ENCODE data around the gene PAX2.

Gene PAX2

DNA sequence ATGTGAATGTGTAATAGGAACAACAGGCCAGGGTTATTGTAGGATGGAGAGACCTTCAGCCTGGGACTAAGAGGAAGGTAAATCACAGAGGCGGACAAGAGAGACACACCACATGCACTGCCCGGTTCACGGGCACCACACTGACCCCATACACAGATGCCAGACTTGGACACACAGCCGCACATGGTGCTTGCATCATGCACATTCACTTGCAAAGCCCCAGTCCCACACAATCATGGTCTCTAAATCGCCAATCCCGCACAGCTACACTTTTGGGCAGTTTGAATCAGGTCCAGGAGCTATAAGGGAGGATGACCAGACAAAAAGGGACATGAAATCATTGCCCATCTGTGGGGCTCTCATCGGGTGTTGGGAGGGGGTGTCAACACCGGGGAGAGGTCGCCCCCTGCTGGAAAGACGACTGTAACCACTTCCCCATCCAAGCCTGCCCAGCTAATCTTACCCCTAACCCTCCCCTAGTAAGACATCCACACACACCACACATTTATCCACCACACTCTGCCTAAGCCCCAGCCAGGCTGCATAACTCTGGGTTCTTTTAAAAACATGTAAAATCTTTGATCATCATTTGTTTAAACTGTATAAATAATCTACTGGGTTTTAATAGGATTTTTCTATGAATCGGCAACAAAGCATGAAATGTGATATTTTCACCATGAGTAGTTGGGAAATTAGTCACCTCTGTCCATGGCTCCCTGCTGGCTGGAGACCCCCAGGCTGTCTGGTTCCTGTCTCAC lies 126.8 kb downstream of the PAX2 start:
- TF ChIP-seq ZFP30 (CRISPR knock-in tag; IDR thresholded peaks at IDR 0.05) (no peak), ZNF565 (CRISPR knock-in tag; conservative IDR thresholded peaks at IDR 0.05; ENCODE audit: low read depth) (no peak), RARB (CRISPR knock-in tag; IDR thresholded peaks at IDR 0.05) (no peak), GLIS3 (CRISPR knock-in tag; IDR thresholded peaks at IDR 0.05) (no peak)
- TF ChIP-seq, protein P1, sequence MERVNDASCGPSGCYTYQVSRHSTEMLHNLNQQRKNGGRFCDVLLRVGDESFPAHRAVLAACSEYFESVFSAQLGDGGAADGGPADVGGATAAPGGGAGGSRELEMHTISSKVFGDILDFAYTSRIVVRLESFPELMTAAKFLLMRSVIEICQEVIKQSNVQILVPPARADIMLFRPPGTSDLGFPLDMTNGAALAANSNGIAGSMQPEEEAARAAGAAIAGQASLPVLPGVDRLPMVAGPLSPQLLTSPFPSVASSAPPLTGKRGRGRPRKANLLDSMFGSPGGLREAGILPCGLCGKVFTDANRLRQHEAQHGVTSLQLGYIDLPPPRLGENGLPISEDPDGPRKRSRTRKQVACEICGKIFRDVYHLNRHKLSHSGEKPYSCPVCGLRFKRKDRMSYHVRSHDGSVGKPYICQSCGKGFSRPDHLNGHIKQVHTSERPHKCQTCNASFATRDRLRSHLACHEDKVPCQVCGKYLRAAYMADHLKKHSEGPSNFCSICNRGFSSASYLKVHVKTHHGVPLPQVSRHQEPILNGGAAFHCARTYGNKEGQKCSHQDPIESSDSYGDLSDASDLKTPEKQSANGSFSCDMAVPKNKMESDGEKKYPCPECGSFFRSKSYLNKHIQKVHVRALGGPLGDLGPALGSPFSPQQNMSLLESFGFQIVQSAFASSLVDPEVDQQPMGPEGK (CRISPR knock-in tag; IDR thresholded peaks at IDR 0.05; ENCODE audit: borderline replicate concordance), result no peak
- TF ChIP-seq, protein P2, sequence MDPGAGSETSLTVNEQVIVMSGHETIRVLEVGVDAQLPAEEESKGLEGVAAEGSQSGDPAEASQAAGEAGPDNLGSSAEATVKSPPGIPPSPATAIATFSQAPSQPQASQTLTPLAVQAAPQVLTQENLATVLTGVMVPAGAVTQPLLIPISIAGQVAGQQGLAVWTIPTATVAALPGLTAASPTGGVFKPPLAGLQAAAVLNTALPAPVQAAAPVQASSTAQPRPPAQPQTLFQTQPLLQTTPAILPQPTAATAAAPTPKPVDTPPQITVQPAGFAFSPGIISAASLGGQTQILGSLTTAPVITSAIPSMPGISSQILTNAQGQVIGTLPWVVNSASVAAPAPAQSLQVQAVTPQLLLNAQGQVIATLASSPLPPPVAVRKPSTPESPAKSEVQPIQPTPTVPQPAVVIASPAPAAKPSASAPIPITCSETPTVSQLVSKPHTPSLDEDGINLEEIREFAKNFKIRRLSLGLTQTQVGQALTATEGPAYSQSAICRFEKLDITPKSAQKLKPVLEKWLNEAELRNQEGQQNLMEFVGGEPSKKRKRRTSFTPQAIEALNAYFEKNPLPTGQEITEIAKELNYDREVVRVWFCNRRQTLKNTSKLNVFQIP (CRISPR knock-in tag; IDR thresholded peaks at IDR 0.05; ENCODE audit: borderline replicate concordance, low read depth), result no peak
- peak; percentile 89 for ATAC-seq

DNA sequence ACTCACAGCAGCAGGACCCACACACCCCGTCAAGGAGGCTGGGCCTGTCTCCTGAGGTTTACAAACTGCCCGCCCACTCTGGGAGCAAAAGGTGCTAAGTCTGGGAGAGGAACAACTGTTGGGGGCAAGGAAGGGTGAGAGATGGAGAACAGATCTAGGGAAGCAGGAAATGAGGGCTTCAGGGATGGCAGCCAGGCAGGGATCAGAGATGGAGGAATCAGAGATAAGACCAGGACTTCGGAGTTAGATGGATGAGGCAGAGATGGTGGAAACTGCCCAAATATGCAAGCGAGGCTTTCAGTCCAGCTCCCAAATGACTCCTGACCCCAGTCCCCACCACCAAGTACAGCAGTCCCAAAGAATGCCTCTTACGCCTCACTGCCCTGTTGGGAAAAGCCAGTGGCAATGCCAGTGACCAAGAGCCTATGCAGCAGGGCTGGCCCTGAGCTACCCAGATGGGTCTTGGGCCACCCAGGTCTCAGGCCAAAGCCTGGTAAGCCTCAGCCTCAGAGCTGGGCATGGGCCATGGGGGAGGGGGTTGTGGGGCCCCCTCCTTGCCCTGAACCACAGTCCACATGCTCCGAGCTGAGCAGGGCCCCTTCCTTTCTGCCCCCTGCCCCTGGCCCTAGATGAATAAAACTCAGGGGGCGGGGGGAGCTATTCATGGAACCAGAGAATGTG lies 127.9 kb downstream of the PAX2 start:
- TF ChIP-seq TCF4 (CRISPR knock-in tag; IDR thresholded peaks at IDR 0.05; ENCODE audit: borderline replicate concordance) (no peak), ZFP30 (CRISPR knock-in tag; IDR thresholded peaks at IDR 0.05) (no peak), BACH2 (CRISPR knock-in tag; IDR thresholded peaks at IDR 0.05; ENCODE audit: borderline replicate concordance) (no peak), SNAI2 (CRISPR knock-in tag; IDR thresholded peaks at IDR 0.05) (no peak), ESRRG (CRISPR knock-in tag; IDR thresholded peaks at IDR 0.05) (no peak), CSDC2 (CRISPR knock-in tag; IDR thresholded peaks at IDR 0.05) (no peak), ZNF8 (CRISPR knock-in tag; IDR thresholded peaks at IDR 0.05) (no peak), ZNF70 (CRISPR knock-in tag; IDR thresholded peaks at IDR 0.05) (no peak), ZFP3 (CRISPR knock-in tag; IDR thresholded peaks at IDR 0.05) (no peak), PPARA (CRISPR knock-in tag; IDR thresholded peaks at IDR 0.05; ENCODE audit: borderline replicate concordance) (no peak), ARNTL (CRISPR knock-in tag; IDR thresholded peaks at IDR 0.05; ENCODE audit: borderline replicate concordance, low read depth) (no peak), TOX (CRISPR knock-in tag; IDR thresholded peaks at IDR 0.05; ENCODE audit: borderline replicate concordance) (no peak)
- TF ChIP-seq, protein P3, sequence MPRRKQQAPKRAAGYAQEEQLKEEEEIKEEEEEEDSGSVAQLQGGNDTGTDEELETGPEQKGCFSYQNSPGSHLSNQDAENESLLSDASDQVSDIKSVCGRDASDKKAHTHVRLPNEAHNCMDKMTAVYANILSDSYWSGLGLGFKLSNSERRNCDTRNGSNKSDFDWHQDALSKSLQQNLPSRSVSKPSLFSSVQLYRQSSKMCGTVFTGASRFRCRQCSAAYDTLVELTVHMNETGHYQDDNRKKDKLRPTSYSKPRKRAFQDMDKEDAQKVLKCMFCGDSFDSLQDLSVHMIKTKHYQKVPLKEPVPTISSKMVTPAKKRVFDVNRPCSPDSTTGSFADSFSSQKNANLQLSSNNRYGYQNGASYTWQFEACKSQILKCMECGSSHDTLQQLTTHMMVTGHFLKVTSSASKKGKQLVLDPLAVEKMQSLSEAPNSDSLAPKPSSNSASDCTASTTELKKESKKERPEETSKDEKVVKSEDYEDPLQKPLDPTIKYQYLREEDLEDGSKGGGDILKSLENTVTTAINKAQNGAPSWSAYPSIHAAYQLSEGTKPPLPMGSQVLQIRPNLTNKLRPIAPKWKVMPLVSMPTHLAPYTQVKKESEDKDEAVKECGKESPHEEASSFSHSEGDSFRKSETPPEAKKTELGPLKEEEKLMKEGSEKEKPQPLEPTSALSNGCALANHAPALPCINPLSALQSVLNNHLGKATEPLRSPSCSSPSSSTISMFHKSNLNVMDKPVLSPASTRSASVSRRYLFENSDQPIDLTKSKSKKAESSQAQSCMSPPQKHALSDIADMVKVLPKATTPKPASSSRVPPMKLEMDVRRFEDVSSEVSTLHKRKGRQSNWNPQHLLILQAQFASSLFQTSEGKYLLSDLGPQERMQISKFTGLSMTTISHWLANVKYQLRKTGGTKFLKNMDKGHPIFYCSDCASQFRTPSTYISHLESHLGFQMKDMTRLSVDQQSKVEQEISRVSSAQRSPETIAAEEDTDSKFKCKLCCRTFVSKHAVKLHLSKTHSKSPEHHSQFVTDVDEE (CRISPR knock-in tag; IDR thresholded peaks at IDR 0.05), result no peak
- TF ChIP-seq, protein P2 (CRISPR knock-in tag; IDR thresholded peaks at IDR 0.05; ENCODE audit: borderline replicate concordance, low read depth), result no peak
- no peak for ATAC-seq

DNA sequence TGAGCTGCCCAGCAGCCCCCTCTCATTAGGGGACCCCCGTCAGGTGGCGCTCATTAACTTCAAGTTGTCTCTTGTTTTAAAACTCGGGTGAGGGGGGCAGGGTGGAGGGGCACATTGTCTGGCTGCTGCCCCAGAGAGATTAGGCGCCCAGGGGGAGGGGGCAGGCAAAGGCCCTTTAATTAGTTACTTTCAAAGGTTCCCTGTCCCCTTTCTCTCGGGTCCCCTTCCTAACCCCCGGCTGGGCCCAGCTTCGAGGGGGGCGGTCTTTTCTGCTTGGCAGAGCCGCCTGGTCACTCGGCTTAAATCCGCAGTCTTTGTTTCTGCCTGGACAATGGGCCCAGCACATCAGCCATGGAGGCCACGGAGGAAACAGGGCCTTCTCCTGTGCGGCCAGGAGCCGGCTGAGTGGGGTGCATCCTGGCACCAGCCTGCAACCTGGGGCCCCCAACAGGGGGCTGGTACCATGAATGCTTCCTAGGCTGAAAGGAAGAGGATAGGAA lies 128.5 kb downstream of the PAX2 start:
- TF ChIP-seq RARB (CRISPR knock-in tag; IDR thresholded peaks at IDR 0.05) (no peak), OSR1 (CRISPR knock-in tag; IDR thresholded peaks at IDR 0.05) (no peak), CSDC2 (CRISPR knock-in tag; IDR thresholded peaks at IDR 0.05) (no peak), ESRRG (CRISPR knock-in tag; IDR thresholded peaks at IDR 0.05) (no peak), ZFP30 (CRISPR knock-in tag; IDR thresholded peaks at IDR 0.05) (no peak), ISL1 (CRISPR knock-in tag; IDR thresholded peaks at IDR 0.05) (no peak), ZFP3 (CRISPR knock-in tag; IDR thresholded peaks at IDR 0.05) (no peak)
- TF ChIP-seq, protein P4, sequence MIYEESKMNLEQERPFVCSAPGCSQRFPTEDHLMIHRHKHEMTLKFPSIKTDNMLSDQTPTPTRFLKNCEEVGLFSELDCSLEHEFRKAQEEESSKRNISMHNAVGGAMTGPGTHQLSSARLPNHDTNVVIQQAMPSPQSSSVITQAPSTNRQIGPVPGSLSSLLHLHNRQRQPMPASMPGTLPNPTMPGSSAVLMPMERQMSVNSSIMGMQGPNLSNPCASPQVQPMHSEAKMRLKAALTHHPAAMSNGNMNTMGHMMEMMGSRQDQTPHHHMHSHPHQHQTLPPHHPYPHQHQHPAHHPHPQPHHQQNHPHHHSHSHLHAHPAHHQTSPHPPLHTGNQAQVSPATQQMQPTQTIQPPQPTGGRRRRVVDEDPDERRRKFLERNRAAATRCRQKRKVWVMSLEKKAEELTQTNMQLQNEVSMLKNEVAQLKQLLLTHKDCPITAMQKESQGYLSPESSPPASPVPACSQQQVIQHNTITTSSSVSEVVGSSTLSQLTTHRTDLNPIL (CRISPR knock-in tag; IDR thresholded peaks at IDR 0.05; ENCODE audit: low read depth), result no peak
- no peak for ATAC-seq

Measured in SK-N-SH treated with all-trans-retinoic acid at 6 μM for 48 hours (cell line).